ENCODE measurements around the gene PRUNE2. TPM values are rescaled to one million over a fixed set of nuclear protein-coding genes. Genes with fewer than 3 reads are reported as not detected.

Gene PRUNE2
- total and polyA plus RNA-seq, 2 of the 8 experiments (the other 6 are each of a cell fraction or from before 2014, with no cell fraction given): 5.5 to 13.3 TPM

DNA sequence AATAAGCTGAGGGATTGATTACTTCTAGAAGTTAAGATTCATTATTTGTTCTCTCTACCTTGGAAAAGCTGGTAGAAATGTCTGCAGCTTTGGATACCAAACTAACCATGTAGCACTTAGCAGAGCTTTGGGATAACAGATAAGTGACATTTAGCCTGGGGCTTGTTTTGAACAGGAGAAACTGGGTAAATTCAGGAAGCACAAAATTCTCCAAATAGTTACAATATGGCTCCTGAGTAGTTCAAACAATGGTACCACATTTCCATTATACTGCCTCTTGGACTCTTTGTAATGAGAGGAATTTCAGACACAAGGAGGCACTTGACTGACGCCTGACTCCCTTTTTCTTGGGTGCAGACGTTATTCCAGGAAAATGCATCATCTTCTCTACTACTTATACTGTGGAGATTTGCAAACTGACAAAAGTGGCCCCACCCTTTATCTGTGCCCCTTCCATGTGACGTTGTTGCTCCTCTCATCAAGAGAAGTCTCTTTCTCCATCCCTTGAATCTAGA lies 22.5 kb downstream of the PRUNE2 start:
- no peak overlapping the region for H2BK20ac ChIP-seq (ENCODE audit: low read length)
- no peak overlapping the region for H4K5ac ChIP-seq (ENCODE audit: insufficient read length, low read depth, low read length)
- FAIRE-seq: no peak
- H2BK15ac ChIP-seq (ENCODE audit: low read length): no peak overlapping the region
- no peak overlapping the region for H3K18ac ChIP-seq (ENCODE audit: extremely low read depth, low read length)
- H3K79me2 ChIP-seq (ENCODE audit: control insufficient read depth in 1 of 2, insufficient read depth in 2 of 2, low read length in 2 of 2): no peaks in the 10 kb centered on the region
- no peaks in the 10 kb centered on the region for H3K9me3 ChIP-seq (ENCODE audit: insufficient read depth in 2 of 2, low read depth in 1 of 2, low read length in 1 of 2)
- H2AK5ac ChIP-seq (ENCODE audit: low read depth, low read length): no peak overlapping the region
- ChIA-PET POLR2A (ENCODE audit: partially characterized antibody) (interaction anchor here (1.2 kb wide), 1 partner anchor 17 kb away, joined by 3 read pairs; no protein-coding TSS in a partner anchor), CTCF (ENCODE audit: partially characterized antibody) (no interaction called here)
- H3K79me1 ChIP-seq (ENCODE audit: low read depth, low read length): no peaks in the 10 kb centered on the region
- H2AFZ ChIP-seq (ENCODE audit: low read length): no peak overlapping the region
- H3K4me1 ChIP-seq (replicated peaks in 1 of 4; ENCODE audit: control insufficient read depth in 3 of 4, insufficient read depth in 4 of 4, low read length in 3 of 4): peaks cover 0 to 10% (median 5%) of the 10 kb centered on the region in 4 experiments; a peak in 3 of 7 replicates
- no peak overlapping the region for H3K9ac ChIP-seq (replicated peaks in 1 of 4; ENCODE audit: extremely low read depth in 1 of 4, low read depth in 3 of 4, low read length in 3 of 4)
- no peak overlapping the region for H4K91ac ChIP-seq (replicated peaks; ENCODE audit: insufficient read length, low read length)
- DNase-seq (ENCODE audit: low read depth in 1 of 2, low spot score in 2 of 2): no peak
- no peak overlapping the region for H3K4me2 ChIP-seq (ENCODE audit: insufficient read depth in 1 of 2, low read depth in 2 of 2, low read length in 2 of 2)
- H3K14ac ChIP-seq (ENCODE audit: insufficient read length): no peak overlapping the region
- H3K23ac ChIP-seq (ENCODE audit: insufficient read length): no peak overlapping the region
- no peaks in the 10 kb centered on the region for H3K27me3 ChIP-seq (replicated peaks in 1 of 4; ENCODE audit: control insufficient read depth in 3 of 4, extremely low read depth in 1 of 4, insufficient read depth in 3 of 4, low read length in 3 of 4)
- no peak overlapping the region for H2BK120ac ChIP-seq (replicated peaks; ENCODE audit: low read depth, low read length)
- H2BK5ac ChIP-seq (ENCODE audit: low read depth, low read length): no peak overlapping the region
- no peak overlapping the region for H3K4me3 ChIP-seq (ENCODE audit: extremely low read depth in 1 of 4, insufficient read depth in 2 of 4, low read depth in 3 of 4, low read length in 4 of 4)
- no peaks in the 10 kb centered on the region for H3K36me3 ChIP-seq (ENCODE audit: control insufficient read depth in 2 of 4, insufficient read depth in 4 of 4, low read length in 3 of 4)
- no peak overlapping the region for H3K4ac ChIP-seq (replicated peaks; ENCODE audit: insufficient read length, low read depth, low read length)
- no peak overlapping the region for H3K27ac ChIP-seq (ENCODE audit: low read depth, low read length)
- 78% methylated on average over 3 of the region's 3 CpGs; no CpG with 5 or more reads in 1 of the 2 experiments for WGBS, 2 experiments (ENCODE audit: extremely low coverage in 1 of 2, insufficient coverage in 1 of 2, insufficient read length in 1 of 2, insufficient replicate concordance in 2 of 2, low coverage in 1 of 2, low lambda C conversion rate in 2 of 2, missing lambda C conversion rate in 1 of 2)
- H3K56ac ChIP-seq (replicated peaks; ENCODE audit: insufficient read length, low read depth, low read length): no peak overlapping the region
- H3K23me2 ChIP-seq (ENCODE audit: low read depth, low read length): no peaks in the 10 kb centered on the region
- no peak overlapping the region for H4K8ac ChIP-seq (ENCODE audit: extremely low read depth, insufficient read depth, low read length)
- no peaks in the 10 kb centered on the region for H4K20me1 ChIP-seq (replicated peaks in 1 of 2; ENCODE audit: control insufficient read depth in 1 of 2, insufficient read depth in 2 of 2, low read length in 2 of 2)
- no peak overlapping the region for H2BK12ac ChIP-seq (ENCODE audit: low read depth, low read length)
- TF ChIP-seq KDM4A (IDR thresholded peaks at IDR 0.05; ENCODE audit: low read depth, low read length, severe bottlenecking) (no peak), NANOG (IDR thresholded peaks at IDR 0.05; ENCODE audit: insufficient read depth, low read depth, low read length, poor library complexity, severe bottlenecking) (no peak), TBP (IDR thresholded peaks at IDR 0.05; ENCODE audit: low read depth, low read length) (no peak), CREB1 (IDR thresholded peaks at IDR 0.05) (no peak), SP4 (IDR thresholded peaks at IDR 0.05; ENCODE audit: low read length) (no peak), SIRT6 (IDR thresholded peaks at IDR 0.05; ENCODE audit: low read length) (no peak), HDAC2 (IDR thresholded peaks at IDR 0.05; ENCODE audit: borderline replicate concordance in 1 of 2, low read depth in 2 of 2, low read length in 2 of 2) (no peak), RXRA (IDR thresholded peaks at IDR 0.05; ENCODE audit: insufficient read depth, low read depth, low read length) (no peak), SAP30 (IDR thresholded peaks at IDR 0.05; ENCODE audit: insufficient read depth, insufficient replicate concordance, low read length) (no peak), SIN3A (conservative IDR thresholded peaks at IDR 0.05 in 1 of 2, IDR thresholded peaks at IDR 0.05 in 1 of 2; ENCODE audit: low read depth in 1 of 2, low read length in 2 of 2) (no peak), EZH2 (IDR thresholded peaks at IDR 0.05; ENCODE audit: low read depth, low read length, severe bottlenecking) (no peak), SUZ12 (IDR thresholded peaks at IDR 0.05; ENCODE audit: low read length) (no peak)
- TF ChIP-seq, protein P1, sequence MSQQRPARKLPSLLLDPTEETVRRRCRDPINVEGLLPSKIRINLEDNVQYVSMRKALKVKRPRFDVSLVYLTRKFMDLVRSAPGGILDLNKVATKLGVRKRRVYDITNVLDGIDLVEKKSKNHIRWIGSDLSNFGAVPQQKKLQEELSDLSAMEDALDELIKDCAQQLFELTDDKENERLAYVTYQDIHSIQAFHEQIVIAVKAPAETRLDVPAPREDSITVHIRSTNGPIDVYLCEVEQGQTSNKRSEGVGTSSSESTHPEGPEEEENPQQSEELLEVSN (IDR thresholded peaks at IDR 0.05): no peak

Measured in H1 (cell line).